Activated CD4-positive, alpha-beta T cell treated with anti-CD3 and anti-CD28 coated beads, Interleukin-2, amount 10 ng/mL, durations not matched to agents 7 days and 5 days (primary cell): ENCODE measurements around the gene OR2B6. TPM values are rescaled to one million over a fixed set of nuclear protein-coding genes. Genes with fewer than 3 reads are reported as not detected.
"Not testable (repeated sequence)": the region's sequence is repeated elsewhere in the genome, so short reads cannot be mapped to it uniquely, and the experiment has no call there.

Source experiments
- CTCF ChIA-PET: fragments of 350-600 bp; sonication (Branson Sonifier 250); formaldehyde crosslinking; loops from one replicate; lab custom pipeline; 2021; ENCODE audit warnings: antibody characterized with exemption; lab: Charles Lee
- POLR2A ChIA-PET: fragments of 350-600 bp; sonication (Branson Sonifier 250); formaldehyde crosslinking; loops from one replicate; lab custom pipeline; 2021; ENCODE audit warnings: antibody characterized with exemption; lab: Charles Lee
- DNase-seq: peaks from one replicate; pipeline ENCODE4 v3.0.0-alpha.2; 2020
- H3K27ac Mint-ChIP-seq: one replicate; pipeline ENCODE4 v1.8.0; 2021; ENCODE audit warnings: mild to moderate bottlenecking, moderate library complexity, mixed read lengths
- H3K27me3 Mint-ChIP-seq: one replicate; pipeline ENCODE4 v1.8.0; 2021; ENCODE audit warnings: mixed read lengths
- H3K36me3 Mint-ChIP-seq: one replicate; pipeline ENCODE4 v1.8.0; 2021; ENCODE audit warnings: low read depth, mixed read lengths
- H3K4me1 Mint-ChIP-seq: one replicate; pipeline ENCODE4 v1.8.0; 2021; ENCODE audit warnings: mixed read lengths
- H3K4me3 Mint-ChIP-seq: one replicate; pipeline ENCODE4 v1.8.0; 2021; ENCODE audit warnings: mild to moderate bottlenecking, moderate library complexity, mixed read lengths
- H3K9me3 Mint-ChIP-seq: one replicate; pipeline ENCODE4 v1.8.0; 2021; ENCODE audit warnings: mixed read lengths
- total RNA-seq, 2 experiments: library from RNA; stranded (reverse); gene quantifications; one replicate each; pipeline ENCODE4 v1.2.3, GENCODE V29; 2021

OR2B6 gene
- total RNA-seq: not detected

- Mint-ChIP-seq H3K27ac (no peak within 1 kb of the TSS), H3K4me3 (no peak within 1 kb of the TSS), H3K36me3 (no peaks in the 10 kb centered on the region), H3K27me3 (peaks cover 46% of the 10 kb centered on the region), H3K4me1 (no peaks in the 10 kb centered on the region), H3K9me3 (no peaks in the 10 kb centered on the region)
- ChIA-PET CTCF (interaction anchor here (0.6 kb wide), 1 partner anchor 986 kb away, joined by 4 read pairs; no protein-coding TSS in a partner anchor), POLR2A (no interaction called here)
- DNase-seq: no peak
Observed at GRCh38 chr6:27956941-27957340, at the start of gene OR2B6. Gene OR2B6, plus strand, starts transcription at chr6:27957241. Its CDS starts 0 bp downstream, at chr6:27957241.

GRCh38 chr6:27908017-27908416 is 49.0 kb upstream of the OR2B6 start:
- DNase-seq: no peak
- peaks cover 7% of the 10 kb centered on the region for H3K4me1 Mint-ChIP-seq
- no peaks in the 10 kb centered on the region for H3K36me3 Mint-ChIP-seq
- peaks cover 34% of the 10 kb centered on the region for H3K27me3 Mint-ChIP-seq
- ChIA-PET CTCF (no interaction called here), POLR2A (no interaction called here)
- no peak overlapping the region for H3K27ac Mint-ChIP-seq
- H3K9me3 Mint-ChIP-seq: no peaks in the 10 kb centered on the region
- no peak overlapping the region for H3K4me3 Mint-ChIP-seq

- Mint-ChIP-seq H3K27me3 (peaks cover 24% of the 10 kb centered on the region), H3K4me1 (no peaks in the 10 kb centered on the region), H3K27ac (no peak within 1 kb of the TSS), H3K4me3 (no peak within 1 kb of the TSS), H3K9me3 (no peaks in the 10 kb centered on the region), H3K36me3 (no peaks in the 10 kb centered on the region)
- ChIA-PET CTCF (interaction anchor here (1.3 kb wide), 1 partner anchor 17 kb away, joined by 3 read pairs; no protein-coding TSS in a partner anchor), POLR2A (no interaction called here)
- no peak for DNase-seq
Observed at GRCh38 chr6:27911956-27912446, 45.0 kb upstream of the OR2B6 start, which contains the start of gene OR2B2. Gene OR2B2, minus strand, starts transcription at chr6:27912396. Its CDS starts 77 bp downstream, at chr6:27912319.

- Mint-ChIP-seq H3K36me3 (no peaks in the 10 kb centered on the region), H3K27ac (no peak overlapping the region), H3K27me3 (peaks cover 27% of the 10 kb centered on the region), H3K4me3 (no peak overlapping the region), H3K4me1 (no peaks in the 10 kb centered on the region), H3K9me3 (no peaks in the 10 kb centered on the region)
- CTCF ChIA-PET: no interaction called here
- DNase-seq: no peak
- POLR2A ChIA-PET: no interaction called here
Observed at GRCh38 chr6:27922949-27923348, 34.1 kb upstream of the OR2B6 start.

- H3K27me3 Mint-ChIP-seq: peaks cover 23% of the 10 kb centered on the region
- H3K27ac Mint-ChIP-seq: no peak overlapping the region
- no peaks in the 10 kb centered on the region for H3K36me3 Mint-ChIP-seq
- no peaks in the 10 kb centered on the region for H3K4me1 Mint-ChIP-seq
- no peaks in the 10 kb centered on the region for H3K9me3 Mint-ChIP-seq
- no peak for DNase-seq
- ChIA-PET POLR2A (no interaction called here), CTCF (interaction anchor here (0.6 kb wide), 1 partner anchor 363 kb away, joined by 3 read pairs; no protein-coding TSS in a partner anchor)
- no peak overlapping the region for H3K4me3 Mint-ChIP-seq
Observed at GRCh38 chr6:27924179-27924578, 32.9 kb upstream of the OR2B6 start.

GRCh38 chr6:27928041-27928440 is 29.0 kb upstream of the OR2B6 start:
- POLR2A ChIA-PET, CTCF ChIA-PET, H3K4me1 Mint-ChIP-seq, H3K27ac Mint-ChIP-seq, DNase-seq, H3K36me3 Mint-ChIP-seq, H3K9me3 Mint-ChIP-seq, H3K4me3 Mint-ChIP-seq: not testable (repeated sequence)
- peaks cover 23% of the 10 kb centered on the region for H3K27me3 Mint-ChIP-seq

- H3K9me3 Mint-ChIP-seq, POLR2A ChIA-PET, H3K4me3 Mint-ChIP-seq, DNase-seq, H3K4me1 Mint-ChIP-seq, H3K36me3 Mint-ChIP-seq, CTCF ChIA-PET, H3K27ac Mint-ChIP-seq: not testable (repeated sequence)
- peaks cover 19% of the 10 kb centered on the region for H3K27me3 Mint-ChIP-seq
Observed at GRCh38 chr6:27929930-27930329, 27.1 kb upstream of the OR2B6 start.

- Mint-ChIP-seq H3K9me3 (no peaks in the 10 kb centered on the region), H3K27ac (no peak overlapping the region), H3K4me3 (no peak overlapping the region), H3K27me3 (peaks cover 18% of the 10 kb centered on the region), H3K36me3 (peaks cover 2% of the 10 kb centered on the region), H3K4me1 (no peaks in the 10 kb centered on the region)
- CTCF ChIA-PET: interaction anchor here (0.6 kb wide), 1 partner anchor 593 kb away, joined by 6 read pairs; no protein-coding TSS in a partner anchor
- no peak for DNase-seq
- POLR2A ChIA-PET: no interaction called here
Observed at GRCh38 chr6:27931209-27931608, 25.8 kb upstream of the OR2B6 start.

- Mint-ChIP-seq H3K9me3 (no peaks in the 10 kb centered on the region), H3K27ac (no peak overlapping the region), H3K27me3 (peaks cover 48% of the 10 kb centered on the region), H3K4me1 (no peaks in the 10 kb centered on the region), H3K36me3 (no peaks in the 10 kb centered on the region), H3K4me3 (no peak overlapping the region)
- CTCF ChIA-PET: no interaction called here
- DNase-seq: no peak
- POLR2A ChIA-PET: no interaction called here
Observed at GRCh38 chr6:27940766-27941165, 16.3 kb upstream of the OR2B6 start.

GRCh38 chr6:27943072-27943471 is 14.0 kb upstream of the OR2B6 start:
- H3K4me1 Mint-ChIP-seq, DNase-seq, H3K9me3 Mint-ChIP-seq, H3K27ac Mint-ChIP-seq, H3K36me3 Mint-ChIP-seq, H3K4me3 Mint-ChIP-seq, CTCF ChIA-PET, POLR2A ChIA-PET: not testable (repeated sequence)
- peaks cover 39% of the 10 kb centered on the region for H3K27me3 Mint-ChIP-seq

- Mint-ChIP-seq H3K36me3 (no peaks in the 10 kb centered on the region), H3K4me3 (no peak overlapping the region), H3K9me3 (no peaks in the 10 kb centered on the region), H3K27me3 (peaks cover 37% of the 10 kb centered on the region), H3K27ac (no peak overlapping the region), H3K4me1 (no peaks in the 10 kb centered on the region)
- DNase-seq: no peak
- ChIA-PET CTCF (no interaction called here), POLR2A (no interaction called here)
Observed at GRCh38 chr6:27948237-27948636, 8.8 kb upstream of the OR2B6 start.

- Mint-ChIP-seq H3K36me3 (no peaks in the 10 kb centered on the region), H3K27me3 (peaks cover 42% of the 10 kb centered on the region), H3K27ac (no peak overlapping the region), H3K4me1 (no peaks in the 10 kb centered on the region), H3K9me3 (no peaks in the 10 kb centered on the region), H3K4me3 (no peak overlapping the region)
- ChIA-PET CTCF (no interaction called here), POLR2A (no interaction called here)
- DNase-seq: no peak
Observed at GRCh38 chr6:27951040-27951439, 6.0 kb upstream of the OR2B6 start.

- Mint-ChIP-seq H3K36me3 (no peaks in the 10 kb centered on the region), H3K27ac (no peak overlapping the region), H3K9me3 (no peaks in the 10 kb centered on the region), H3K4me1 (no peaks in the 10 kb centered on the region), H3K4me3 (no peak overlapping the region), H3K27me3 (peaks cover 45% of the 10 kb centered on the region)
- POLR2A ChIA-PET: no interaction called here
- no peak for DNase-seq
- CTCF ChIA-PET: interaction anchor here (0.6 kb wide), 1 partner anchor 986 kb away, joined by 4 read pairs; no protein-coding TSS in a partner anchor
Observed at GRCh38 chr6:27957516-27957915, 475 bp downstream of the OR2B6 start.

GRCh38 chr6:27962506-27962905 is 5.5 kb downstream of the OR2B6 start:
- H3K27me3 Mint-ChIP-seq: peaks cover 29% of the 10 kb centered on the region
- no peaks in the 10 kb centered on the region for H3K36me3 Mint-ChIP-seq
- H3K4me1 Mint-ChIP-seq: no peaks in the 10 kb centered on the region
- no peak for DNase-seq
- ChIA-PET CTCF (no interaction called here), POLR2A (no interaction called here)
- peaks cover 5% of the 10 kb centered on the region for H3K9me3 Mint-ChIP-seq
- H3K27ac Mint-ChIP-seq: no peak overlapping the region
- no peak overlapping the region for H3K4me3 Mint-ChIP-seq
